ENCODE data around the gene PODXL. TPM values are rescaled to one million over a fixed set of nuclear protein-coding genes. Genes with fewer than 3 reads are reported as not detected.

The PODXL gene
- total RNA-seq, 1 experiment from 2014 or later, result 44.2 TPM

DNA sequence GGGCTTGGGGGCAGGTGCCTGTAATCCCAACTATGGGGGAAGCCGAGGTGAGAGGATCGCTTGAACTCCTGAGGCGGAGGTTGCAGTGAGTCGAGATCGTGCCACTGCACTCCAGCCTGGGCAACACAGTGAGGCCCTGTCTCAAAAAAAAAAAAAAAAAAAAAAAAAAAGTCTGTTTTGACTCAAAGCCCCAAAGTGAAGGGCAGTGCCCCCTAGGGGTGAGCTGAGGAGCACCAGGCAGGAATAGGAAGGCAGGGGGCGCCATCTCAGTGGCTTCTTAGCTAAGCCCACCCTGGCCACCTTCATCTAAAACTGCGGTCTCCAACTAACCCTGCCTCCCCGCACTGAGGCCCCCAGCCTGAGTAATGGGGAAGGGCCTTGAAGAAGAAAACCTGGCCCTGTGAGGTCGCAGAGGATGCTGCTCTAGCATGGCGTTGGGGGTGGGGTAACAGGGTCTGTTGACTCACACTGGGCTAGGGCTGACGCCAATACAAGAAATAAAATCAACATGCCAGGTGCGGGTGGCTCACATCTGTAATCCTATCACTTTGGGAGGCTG is 9.8 kb downstream of the PODXL start:
- H4K20me1 ChIP-seq (ENCODE audit: low read length), result no peaks in the 10 kb centered on the region; the same call in none of the 2 replicates
- DNase-seq, result peak; percentile 48
- no TSS peak for BruUV-seq (replicated peaks)

DNA sequence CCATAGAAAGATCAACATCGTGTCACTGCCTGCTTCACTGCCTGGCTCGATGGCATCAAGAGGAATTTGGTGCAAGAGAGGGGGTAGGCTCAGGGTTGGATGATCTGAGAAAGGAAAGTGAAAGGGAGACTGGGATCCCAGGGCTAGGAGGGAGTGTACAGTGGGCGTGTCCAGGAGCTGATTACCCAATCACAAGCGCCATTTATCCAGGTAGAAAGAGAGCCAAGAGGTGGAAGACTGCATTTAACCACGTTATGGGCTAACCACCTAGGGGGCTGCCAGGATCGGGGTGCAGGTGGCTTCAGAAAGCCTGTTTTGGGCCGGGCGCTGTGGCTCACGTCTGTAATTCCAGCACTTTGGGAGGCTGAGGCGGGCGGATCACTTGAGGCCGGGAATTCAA is 10.3 kb downstream of the PODXL start:
- BruUV-seq (replicated peaks), result no TSS peak
- ATAC-seq (no peak), DNase-seq (no peak)
- H2AFZ ChIP-seq (ENCODE audit: low read length), result no peak overlapping the region
- H3K9me3 ChIP-seq (ENCODE audit: low read length), result no peaks in the 10 kb centered on the region
- H3K79me2 ChIP-seq (ENCODE audit: low read length), result peaks cover 93% of the 10 kb centered on the region
- H3K27ac ChIP-seq (ENCODE audit: low read length), result no peak overlapping the region
- H3K36me3 ChIP-seq (ENCODE audit: low read depth, low read length), result no peaks in the 10 kb centered on the region
- ChIA-PET POLR2A (ENCODE audit: unreplicated experiment) (no interaction called here), CTCF (interaction anchor here (1.1 kb wide), 1 partner anchor 79 kb away, joined by 3 read pairs; no protein-coding TSS in a partner anchor)
- no peaks in the 10 kb centered on the region; the same call in none of the 2 replicates for H4K20me1 ChIP-seq (ENCODE audit: low read length)
- no peak for TF ChIP-seq EZH2 (IDR thresholded peaks at IDR 0.05; ENCODE audit: low read length, unreplicated experiment)
- TF ChIP-seq, protein P1, sequence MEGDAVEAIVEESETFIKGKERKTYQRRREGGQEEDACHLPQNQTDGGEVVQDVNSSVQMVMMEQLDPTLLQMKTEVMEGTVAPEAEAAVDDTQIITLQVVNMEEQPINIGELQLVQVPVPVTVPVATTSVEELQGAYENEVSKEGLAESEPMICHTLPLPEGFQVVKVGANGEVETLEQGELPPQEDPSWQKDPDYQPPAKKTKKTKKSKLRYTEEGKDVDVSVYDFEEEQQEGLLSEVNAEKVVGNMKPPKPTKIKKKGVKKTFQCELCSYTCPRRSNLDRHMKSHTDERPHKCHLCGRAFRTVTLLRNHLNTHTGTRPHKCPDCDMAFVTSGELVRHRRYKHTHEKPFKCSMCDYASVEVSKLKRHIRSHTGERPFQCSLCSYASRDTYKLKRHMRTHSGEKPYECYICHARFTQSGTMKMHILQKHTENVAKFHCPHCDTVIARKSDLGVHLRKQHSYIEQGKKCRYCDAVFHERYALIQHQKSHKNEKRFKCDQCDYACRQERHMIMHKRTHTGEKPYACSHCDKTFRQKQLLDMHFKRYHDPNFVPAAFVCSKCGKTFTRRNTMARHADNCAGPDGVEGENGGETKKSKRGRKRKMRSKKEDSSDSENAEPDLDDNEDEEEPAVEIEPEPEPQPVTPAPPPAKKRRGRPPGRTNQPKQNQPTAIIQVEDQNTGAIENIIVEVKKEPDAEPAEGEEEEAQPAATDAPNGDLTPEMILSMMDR (conservative IDR thresholded peaks at IDR 0.05; ENCODE audit: low read depth, low read length), result no peak
- TF ChIP-seq EZH2phosphoT487 (IDR thresholded peaks at IDR 0.05; ENCODE audit: borderline replicate concordance, low read length), result no peak
- H3K27me3 ChIP-seq (ENCODE audit: low read length), result no peaks in the 10 kb centered on the region
- intact Hi-C loops (cut with micrococcal nuclease), result no loop called here
- H3K4me1 ChIP-seq (ENCODE audit: insufficient read depth, low read length), result 0 out of 2 replicates have a peak, but pooled peaks cover under 1% of the 10 kb centered on the region
- H3K4me2 ChIP-seq (ENCODE audit: low read length), result no peak overlapping the region
- no peak overlapping the region for H3K4me3 ChIP-seq (ENCODE audit: low read length)
- no peak overlapping the region for H3K9ac ChIP-seq (ENCODE audit: low read length)
- no peaks in the 10 kb centered on the region for H3K9me2 ChIP-seq (replicated peaks; ENCODE audit: low read length)
- H3F3A ChIP-seq (ENCODE audit: low read length, unreplicated experiment), result no peaks in the 10 kb centered on the region

More for the DNA sequence above, 9.8 kb downstream of the PODXL start:
- no peaks in the 10 kb centered on the region for H3K9me2 ChIP-seq (replicated peaks; ENCODE audit: low read length)
- no peaks in the 10 kb centered on the region for H3K36me3 ChIP-seq (ENCODE audit: low read depth, low read length)
- H3K27ac ChIP-seq (ENCODE audit: low read length), result no peak overlapping the region
- no peak overlapping the region for H3K4me2 ChIP-seq (ENCODE audit: low read length)
- H3F3A ChIP-seq (ENCODE audit: low read length, unreplicated experiment), result no peaks in the 10 kb centered on the region
- no peak for ATAC-seq
- no peak overlapping the region for H3K9ac ChIP-seq (ENCODE audit: low read length)
- H3K4me3 ChIP-seq (ENCODE audit: low read length), result no peak overlapping the region
- TF ChIP-seq EZH2 (IDR thresholded peaks at IDR 0.05; ENCODE audit: low read length, unreplicated experiment), result no peak
- TF ChIP-seq, protein P1 (conservative IDR thresholded peaks at IDR 0.05; ENCODE audit: low read depth, low read length), result peak; percentile 93
- H3K9me3 ChIP-seq (ENCODE audit: low read length), result no peaks in the 10 kb centered on the region
- ChIA-PET POLR2A (ENCODE audit: unreplicated experiment) (no interaction called here), CTCF (interaction anchor here (0.6 to 1.1 kb wide), 3 partner anchors 8 to 79 kb away, joined by 3 to 19 read pairs (median 8); no protein-coding TSS in a partner anchor)
- no peak overlapping the region for H2AFZ ChIP-seq (ENCODE audit: low read length)
- intact Hi-C loops (cut with micrococcal nuclease), result no loop called here
- peaks cover 96% of the 10 kb centered on the region for H3K79me2 ChIP-seq (ENCODE audit: low read length)
- no peaks in the 10 kb centered on the region for H3K27me3 ChIP-seq (ENCODE audit: low read length)
- no peaks in the 10 kb centered on the region for H3K4me1 ChIP-seq (ENCODE audit: insufficient read depth, low read length)
